ENCODE data around the gene GRK5. TPM values are rescaled to one million over a fixed set of nuclear protein-coding genes. Genes with fewer than 3 reads are reported as not detected.
A peak's percentile ranks its signal among the peaks of the same experiment; 100 is the strongest.
"Not testable (repeated sequence)": the region's sequence is repeated elsewhere in the genome, so short reads cannot be mapped to it uniquely, and the experiment has no call there.

Gene GRK5
- total RNA-seq, 2 donors from 2014 or later, result 11.1 to 16.2 TPM

DNA sequence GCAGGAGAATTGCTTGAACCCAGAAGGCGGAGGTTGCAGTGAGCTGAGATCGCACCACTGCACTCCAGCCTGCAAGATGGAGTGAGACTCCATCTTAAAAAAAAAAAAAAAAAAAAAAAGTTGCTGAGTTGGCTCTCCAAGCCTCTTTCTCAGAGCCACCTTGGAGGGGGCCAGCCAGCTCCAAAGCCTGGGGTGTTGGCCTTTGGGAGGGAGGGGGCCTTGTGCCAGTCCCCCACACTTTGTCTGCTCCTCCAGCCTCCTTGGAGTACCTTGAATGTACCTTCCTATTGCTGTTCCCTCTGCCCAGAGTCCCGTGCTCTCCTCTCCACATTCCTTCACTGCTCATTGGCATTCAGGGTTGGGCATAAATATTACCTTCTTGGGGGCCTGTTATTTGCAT lies 62.4 kb downstream of the GRK5 start:
- ATAC-seq (no peak), DNase-seq (ENCODE audit: low spot score) (no peak)
- Mint-ChIP-seq H3K4me1 (ENCODE audit: low read depth in 2 of 2) (peaks cover 58 to 63% of the 10 kb centered on the region in 2 donors), H3K27me3 (no peaks in the 10 kb centered on the region), H3K4me3 (peak overlapping the region; percentile 77), H3K36me3 (no peaks in the 10 kb centered on the region), H3K27ac (peak overlapping the region; percentile 94 to 96), H3K9me3 (no peaks in the 10 kb centered on the region)

DNA sequence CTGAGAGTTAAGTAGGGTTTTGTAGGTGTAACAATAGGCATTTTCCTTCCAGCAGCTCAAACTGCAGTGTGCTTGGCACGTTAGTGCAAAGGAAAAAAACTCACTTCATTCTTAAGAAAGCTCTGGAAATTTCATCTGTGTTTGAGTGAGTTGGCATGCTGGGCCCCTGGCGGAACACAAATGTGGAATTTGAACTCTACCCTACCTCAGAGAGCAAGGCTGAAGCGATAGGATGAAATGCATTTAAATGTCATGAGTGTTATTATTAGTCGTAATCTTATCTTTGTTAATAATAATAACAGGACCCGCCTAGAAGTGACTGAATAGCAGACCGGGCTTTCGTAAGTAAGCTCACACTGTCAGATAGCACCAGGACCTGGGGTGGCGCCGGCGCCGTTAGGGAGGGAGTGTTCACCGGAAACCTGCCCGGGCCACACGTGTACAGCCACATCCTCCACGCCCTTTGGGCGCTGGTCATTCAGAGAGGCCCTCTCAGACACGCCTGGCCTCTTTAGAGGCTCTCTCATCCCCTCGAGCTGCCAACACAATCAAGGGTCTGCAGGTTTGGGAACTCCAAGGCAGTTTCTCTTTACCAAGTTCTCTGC lies 63.5 kb downstream of the GRK5 start:
- ATAC-seq (peak; percentile 85 to 86), DNase-seq (ENCODE audit: low spot score) (peak; percentile 84)
- no peaks in the 10 kb centered on the region for H3K36me3 Mint-ChIP-seq
- H3K27me3 Mint-ChIP-seq, result no peaks in the 10 kb centered on the region
- peak overlapping the region; percentile 74 for H3K4me3 Mint-ChIP-seq
- H3K27ac Mint-ChIP-seq, result peak overlapping the region; percentile 80 to 96
- peaks cover 68 to 71% of the 10 kb centered on the region in 2 donors for H3K4me1 Mint-ChIP-seq (ENCODE audit: low read depth in 2 of 2)
- no peaks in the 10 kb centered on the region for H3K9me3 Mint-ChIP-seq

- not testable (repeated sequence) for H3K9me3 Mint-ChIP-seq; H3K27me3 Mint-ChIP-seq; DNase-seq (ENCODE audit: low spot score); ATAC-seq; H3K36me3 Mint-ChIP-seq
- Mint-ChIP-seq H3K27ac (peak overlapping the region; percentile 31 to 96), H3K4me3 (peak overlapping the region; percentile 74), H3K4me1 (ENCODE audit: low read depth in 2 of 2) (peaks cover 68 to 71% of the 10 kb centered on the region in 2 donors)
Measured at GRCh38 chr10:119272338-119272734, 65.0 kb downstream of the GRK5 start.

DNA sequence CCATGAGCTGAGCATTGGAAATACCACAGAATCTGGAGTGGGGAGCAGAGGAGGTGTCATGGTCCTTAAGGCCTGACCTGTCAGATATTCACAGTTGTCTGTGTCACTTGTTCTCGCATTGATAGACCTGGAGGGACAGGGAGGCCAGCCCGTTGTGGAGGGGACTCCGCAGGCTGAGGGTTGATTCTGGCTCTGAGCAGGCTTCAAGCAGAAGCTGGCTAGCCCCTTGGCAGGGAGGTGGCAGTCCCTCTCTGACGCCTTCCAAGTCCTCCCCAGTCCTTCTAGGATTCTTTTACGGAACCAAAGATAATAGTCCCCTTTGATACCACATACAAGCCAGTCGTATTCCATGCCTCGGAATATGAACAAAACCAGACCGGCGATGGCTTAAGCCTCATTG lies 65.4 kb downstream of the GRK5 start:
- peaks cover 71 to 72% of the 10 kb centered on the region in 2 donors for H3K4me1 Mint-ChIP-seq (ENCODE audit: low read depth in 2 of 2)
- H3K36me3 Mint-ChIP-seq, result no peaks in the 10 kb centered on the region
- no peaks in the 10 kb centered on the region for H3K9me3 Mint-ChIP-seq
- H3K27me3 Mint-ChIP-seq, result no peaks in the 10 kb centered on the region
- DNase-seq (ENCODE audit: low spot score) (no peak), ATAC-seq (no peak)
- H3K4me3 Mint-ChIP-seq, result peak overlapping the region; percentile 74
- peak overlapping the region in 1 of 2 donors; percentile 31 for H3K27ac Mint-ChIP-seq

GRCh38 chr10:119273413-119273812 lies 66.0 kb downstream of the GRK5 start:
- no peaks in the 10 kb centered on the region for H3K9me3 Mint-ChIP-seq
- H3K36me3 Mint-ChIP-seq, result no peaks in the 10 kb centered on the region
- ATAC-seq (no peak), DNase-seq (ENCODE audit: low spot score) (peak; percentile 73)
- H3K27me3 Mint-ChIP-seq, result no peaks in the 10 kb centered on the region
- H3K27ac Mint-ChIP-seq, result peak overlapping the region in 1 of 2 donors; percentile 31
- H3K4me3 Mint-ChIP-seq, result no peak overlapping the region
- H3K4me1 Mint-ChIP-seq (ENCODE audit: low read depth in 2 of 2), result peaks cover 68 to 70% of the 10 kb centered on the region in 2 donors

DNA sequence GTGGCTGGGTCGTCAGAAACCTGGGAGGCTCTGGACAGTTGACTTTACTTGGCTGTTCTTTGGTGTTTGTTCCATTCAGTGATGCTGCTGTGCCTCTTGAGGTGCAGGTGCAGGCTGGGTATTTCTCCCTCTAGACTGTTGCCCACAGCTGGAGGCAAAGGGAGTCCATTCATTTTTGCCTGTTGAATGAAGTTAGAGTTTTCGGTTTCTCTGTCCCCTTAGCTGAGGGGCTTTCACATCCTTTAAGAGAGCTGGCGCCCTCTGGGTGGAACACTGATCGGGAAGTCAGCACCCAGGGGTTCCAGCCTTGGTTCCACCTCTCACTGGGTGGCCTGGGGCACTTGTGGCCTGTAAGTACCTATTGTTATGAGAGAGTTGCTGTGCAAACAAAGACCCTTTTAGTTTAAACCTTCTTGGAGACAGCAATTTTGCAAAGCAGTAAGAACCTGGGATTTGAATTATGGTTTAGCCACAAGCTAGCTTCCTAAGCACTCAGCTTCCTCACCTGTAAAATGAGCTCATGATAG lies 67.2 kb downstream of the GRK5 start:
- no peaks in the 10 kb centered on the region for H3K36me3 Mint-ChIP-seq
- no peaks in the 10 kb centered on the region for H3K27me3 Mint-ChIP-seq
- DNase-seq (ENCODE audit: low spot score) (no peak), ATAC-seq (no peak)
- H3K4me3 Mint-ChIP-seq, result no peak overlapping the region
- no peak overlapping the region for H3K27ac Mint-ChIP-seq
- peaks cover 58 to 64% of the 10 kb centered on the region in 2 donors for H3K4me1 Mint-ChIP-seq (ENCODE audit: low read depth in 2 of 2)
- no peaks in the 10 kb centered on the region for H3K9me3 Mint-ChIP-seq

- Mint-ChIP-seq H3K9me3 (no peaks in the 10 kb centered on the region), H3K27me3 (no peaks in the 10 kb centered on the region), H3K4me1 (ENCODE audit: low read depth in 2 of 2) (peaks cover 54 to 61% of the 10 kb centered on the region in 2 donors), H3K27ac (no peak overlapping the region), H3K4me3 (no peak overlapping the region), H3K36me3 (no peaks in the 10 kb centered on the region)
- DNase-seq (ENCODE audit: low spot score) (no peak), ATAC-seq (no peak)
Measured at GRCh38 chr10:119275085-119275484, 67.7 kb downstream of the GRK5 start.

DNA sequence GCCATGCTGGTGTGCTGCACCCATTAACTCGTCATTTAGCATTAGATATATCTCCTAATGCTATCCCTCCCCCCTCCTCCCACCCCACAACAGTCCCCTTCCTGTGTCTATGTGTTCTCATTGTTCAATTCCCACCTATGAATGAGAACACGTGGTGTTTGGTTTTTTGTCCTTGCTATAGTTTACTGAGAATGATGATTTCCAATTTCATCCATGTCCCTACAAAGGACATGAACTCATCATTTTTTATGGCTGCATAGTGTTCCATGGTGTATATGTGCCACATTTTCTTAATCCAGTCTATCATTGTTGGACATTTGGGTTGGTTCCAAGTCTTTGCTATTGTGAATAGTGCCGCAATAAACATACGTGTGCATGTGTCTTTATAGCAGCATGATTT lies 68.8 kb downstream of the GRK5 start:
- not testable (repeated sequence) for H3K9me3 Mint-ChIP-seq; H3K4me3 Mint-ChIP-seq; ATAC-seq; H3K27me3 Mint-ChIP-seq; H3K27ac Mint-ChIP-seq; DNase-seq (ENCODE audit: low spot score); H3K36me3 Mint-ChIP-seq
- H3K4me1 Mint-ChIP-seq (ENCODE audit: low read depth in 2 of 2), result peaks cover 43 to 52% of the 10 kb centered on the region in 2 donors

GRCh38 chr10:119278126-119278709 lies 70.8 kb downstream of the GRK5 start:
- H3K4me1 Mint-ChIP-seq (ENCODE audit: low read depth in 2 of 2), result peaks cover 29 to 43% of the 10 kb centered on the region in 2 donors
- no peak for ATAC-seq
- H3K36me3 Mint-ChIP-seq, result no peaks in the 10 kb centered on the region
- no peaks in the 10 kb centered on the region for H3K27me3 Mint-ChIP-seq
- no peak overlapping the region for H3K4me3 Mint-ChIP-seq
- no peak for DNase-seq (ENCODE audit: low spot score)
- no peak overlapping the region for H3K27ac Mint-ChIP-seq
- no peaks in the 10 kb centered on the region for H3K9me3 Mint-ChIP-seq

DNA sequence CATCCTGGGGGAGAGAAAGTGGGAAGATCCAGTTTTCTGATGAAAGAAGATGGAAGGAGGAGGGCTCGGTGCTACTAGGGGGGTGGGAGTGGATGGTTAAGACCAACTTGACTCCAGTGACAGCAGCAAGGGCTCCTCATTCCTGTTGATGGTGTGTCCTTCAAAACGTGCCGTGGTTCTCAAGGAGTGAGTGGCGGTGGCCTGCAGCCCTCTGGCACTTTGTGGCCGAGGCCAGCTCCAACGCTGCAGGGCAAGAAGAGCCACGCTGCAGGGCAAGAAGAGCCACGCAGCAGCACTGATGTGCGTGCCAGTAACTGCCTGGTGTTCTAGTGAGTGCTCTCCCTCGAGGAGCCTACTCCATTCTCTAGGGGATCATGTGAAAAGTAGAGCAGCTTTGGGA lies 72.1 kb downstream of the GRK5 start:
- no peaks in the 10 kb centered on the region for H3K27me3 Mint-ChIP-seq
- DNase-seq (ENCODE audit: low spot score), result no peak

GRCh38 chr10:119281581-119282071 lies 74.3 kb downstream of the GRK5 start:
- H3K36me3 Mint-ChIP-seq, result no peaks in the 10 kb centered on the region
- no peaks in the 10 kb centered on the region for H3K27me3 Mint-ChIP-seq
- peak overlapping the region in 1 of 2 donors; percentile 33 for H3K27ac Mint-ChIP-seq
- H3K4me1 Mint-ChIP-seq (ENCODE audit: low read depth in 2 of 2), result peaks cover 37 to 47% of the 10 kb centered on the region in 2 donors
- H3K9me3 Mint-ChIP-seq, result no peaks in the 10 kb centered on the region
- H3K4me3 Mint-ChIP-seq, result no peak overlapping the region
- DNase-seq (ENCODE audit: low spot score), result no peak
- ATAC-seq, result no peak

More for the DNA sequence above, 72.1 kb downstream of the GRK5 start:
- Mint-ChIP-seq H3K27ac (no peak overlapping the region), H3K4me3 (no peak overlapping the region), H3K9me3 (no peaks in the 10 kb centered on the region), H3K4me1 (ENCODE audit: low read depth in 2 of 2) (peaks cover 25 to 37% of the 10 kb centered on the region in 2 donors), H3K36me3 (no peaks in the 10 kb centered on the region)
- no peak for ATAC-seq

DNA sequence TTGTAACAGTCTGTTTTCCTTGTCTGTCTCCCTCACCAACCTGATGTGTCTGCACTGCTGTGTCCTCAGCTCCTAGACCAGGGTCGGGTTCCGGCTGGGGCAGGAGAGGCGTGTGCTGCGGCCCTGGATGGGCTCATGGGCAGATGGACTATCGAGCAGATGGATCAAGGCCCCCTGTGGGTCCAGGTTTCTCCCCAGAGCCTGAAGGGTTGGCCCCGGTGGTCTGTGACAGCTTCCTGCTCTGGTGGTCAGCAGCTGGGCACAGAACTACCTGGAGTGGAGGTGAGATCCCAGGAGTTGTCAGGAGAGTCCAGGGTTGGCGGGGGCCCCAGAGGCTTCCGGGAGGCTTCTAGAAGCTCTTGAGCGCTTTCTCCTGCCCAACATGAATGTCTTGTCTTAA lies 75.1 kb downstream of the GRK5 start:
- Mint-ChIP-seq H3K27me3 (no peaks in the 10 kb centered on the region), H3K27ac (peak overlapping the region in 1 of 2 donors; percentile 33), H3K4me3 (no peak overlapping the region), H3K9me3 (no peaks in the 10 kb centered on the region), H3K4me1 (ENCODE audit: low read depth in 2 of 2) (peaks cover 40 to 49% of the 10 kb centered on the region in 2 donors), H3K36me3 (no peaks in the 10 kb centered on the region)
- DNase-seq (ENCODE audit: low spot score), result no peak
- no peak for ATAC-seq

DNA sequence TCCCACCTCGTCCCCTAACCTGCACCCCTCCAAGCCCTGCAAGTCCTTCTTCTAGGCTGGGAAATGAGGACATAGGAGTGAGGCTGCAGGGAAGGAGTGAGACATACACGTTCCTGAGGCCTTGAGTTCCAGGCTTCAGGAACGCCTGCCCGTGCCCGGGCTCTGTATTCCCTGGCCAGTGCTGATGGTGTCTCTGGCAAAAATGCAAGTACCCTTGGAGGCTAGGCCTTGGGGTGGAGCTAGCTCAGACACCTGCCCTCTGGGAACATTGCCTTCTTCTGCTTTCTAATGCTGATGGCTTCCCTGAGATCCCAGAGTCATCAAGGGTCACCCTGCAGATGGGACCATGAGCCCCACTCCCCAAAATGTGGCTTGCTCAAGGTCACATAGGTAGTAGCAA lies 76.0 kb downstream of the GRK5 start:
- Mint-ChIP-seq H3K4me3 (peak overlapping the region; percentile 34), H3K9me3 (no peaks in the 10 kb centered on the region), H3K4me1 (ENCODE audit: low read depth in 2 of 2) (peaks cover 46 to 50% of the 10 kb centered on the region in 2 donors), H3K36me3 (no peaks in the 10 kb centered on the region), H3K27ac (peak overlapping the region; percentile 29 to 78), H3K27me3 (no peaks in the 10 kb centered on the region)
- no peak for DNase-seq (ENCODE audit: low spot score)
- ATAC-seq, result no peak

DNA sequence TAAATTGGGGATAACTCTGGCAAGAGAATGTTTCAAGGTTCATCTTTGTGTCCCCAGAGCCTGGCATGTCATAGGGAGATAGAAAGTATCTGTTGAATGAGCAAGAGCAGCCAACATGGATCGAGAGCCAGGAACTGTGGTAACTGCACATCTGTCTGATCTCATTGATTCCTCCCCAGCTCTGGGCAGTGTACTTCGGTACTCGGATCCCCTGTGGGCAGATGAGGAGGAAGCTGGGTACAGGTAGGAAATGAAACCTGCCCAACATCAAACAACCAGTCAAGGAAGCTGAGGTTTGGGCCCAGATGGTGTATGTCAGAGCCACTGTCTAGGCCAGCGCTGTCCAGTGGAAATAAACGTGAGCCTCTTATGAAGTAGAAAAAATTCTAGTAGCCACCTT lies 76.4 kb downstream of the GRK5 start:
- H3K27ac Mint-ChIP-seq, result peak overlapping the region; percentile 29 to 78
- H3K27me3 Mint-ChIP-seq, result no peaks in the 10 kb centered on the region
- DNase-seq (ENCODE audit: low spot score) (no peak), ATAC-seq (no peak)
- no peaks in the 10 kb centered on the region for H3K36me3 Mint-ChIP-seq
- peaks cover 46 to 47% of the 10 kb centered on the region in 2 donors for H3K4me1 Mint-ChIP-seq (ENCODE audit: low read depth in 2 of 2)
- no peaks in the 10 kb centered on the region for H3K9me3 Mint-ChIP-seq
- peak overlapping the region; percentile 34 for H3K4me3 Mint-ChIP-seq

All from natural killer cell treated with Interleukin-12 subunit alpha and Interleukin-12 subunit beta and Interleukin-15 and Interleukin-18, amount 100 ng/mL, for 72 hours (primary cell).